ENCODE measurements around the gene ZNF512B. TPM values are rescaled to one million over a fixed set of nuclear protein-coding genes. Genes with fewer than 3 reads are reported as not detected.

ZNF512B gene
- total and polyA plus RNA-seq, 9 donors, result 2.5 to 24.7 (median 20.2) TPM

DNA sequence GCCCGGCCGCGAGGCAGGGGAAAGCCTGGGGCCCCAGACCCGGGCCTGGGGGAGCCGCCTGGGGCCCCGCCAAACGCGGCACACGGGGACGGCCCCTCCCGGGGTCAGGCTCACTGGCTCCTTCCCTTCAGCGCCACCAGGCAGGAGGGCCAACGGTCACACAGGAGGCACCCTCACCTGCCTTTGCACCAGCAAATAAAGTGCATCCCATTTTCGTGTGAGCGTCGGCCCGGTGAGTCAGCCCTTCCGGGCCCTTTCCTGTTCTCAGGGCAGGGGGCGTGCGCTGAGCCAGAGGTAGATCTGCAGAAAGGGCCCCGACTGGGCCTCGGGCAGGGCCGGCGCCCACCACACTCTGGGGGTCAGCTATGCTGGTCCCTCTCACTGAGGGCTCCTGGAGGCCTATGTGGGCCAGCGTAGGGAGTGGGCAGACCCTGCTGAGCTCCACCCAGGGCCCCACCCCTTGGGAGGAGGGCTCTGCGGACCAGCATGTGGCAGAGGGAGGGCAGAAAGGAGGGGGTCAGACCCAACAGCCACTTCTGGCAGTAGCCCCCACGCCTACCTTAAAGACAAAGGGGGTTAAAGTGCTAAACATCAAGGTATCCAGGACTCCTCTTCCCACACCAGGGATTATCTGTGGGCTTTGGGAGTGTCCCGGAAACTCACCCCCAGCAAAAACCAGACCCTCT is 12.6 kb downstream of the ZNF512B start:
- intact Hi-C loops (cut with DNase I), result no loop called here
- no peaks in the 10 kb centered on the region for H3K36me3 ChIP-seq
- H3K4me3 ChIP-seq, result peak overlapping the region; percentile 58
- TF ChIP-seq POLR2A (IDR thresholded peaks at IDR 0.05), result no peak
- peak in 1 of 3 donors; percentile 27 for TF ChIP-seq CTCF (IDR thresholded peaks at IDR 0.05)
- H3K27me3 ChIP-seq, result no peaks in the 10 kb centered on the region
- WGBS, 3 donors, result 2 to 3% (median 3%) methylated on average over 18 to 28 of the region's 28 CpGs
- DNase-seq, result peak; percentile 63 to 80 (median 79)
- H3K27ac ChIP-seq, result peak overlapping the region; percentile 0 to 1
- H3K9me3 ChIP-seq, result no peaks in the 10 kb centered on the region
- H3K4me1 ChIP-seq (ENCODE audit: insufficient read depth), result peaks cover 26% of the 10 kb centered on the region

DNA sequence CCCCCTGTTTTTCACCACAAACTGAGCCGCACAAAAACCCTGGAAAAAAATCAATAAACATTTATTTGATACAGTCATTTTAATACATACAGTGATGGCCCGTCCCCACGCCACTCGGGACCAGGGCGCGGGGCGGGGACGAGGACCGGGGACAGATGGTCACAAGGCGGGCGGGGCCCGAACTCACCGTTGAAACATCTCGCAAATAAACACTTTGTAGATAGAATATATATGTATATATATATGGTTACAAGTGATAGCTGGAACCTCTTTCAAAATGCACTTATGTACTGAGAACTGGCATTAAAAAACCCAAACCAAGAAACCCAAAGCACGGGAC is 13.1 kb downstream of the ZNF512B start:
- H3K27ac ChIP-seq, result peak overlapping the region in 1 of 2 donors; percentile 1
- DNase-seq, result no peak
- peak overlapping the region; percentile 58 for H3K4me3 ChIP-seq
- no peaks in the 10 kb centered on the region for H3K9me3 ChIP-seq
- H3K4me1 ChIP-seq (ENCODE audit: insufficient read depth), result peaks cover 31% of the 10 kb centered on the region
- WGBS, 3 donors, result 0 to 1% (median 1%) methylated on average over 15 of the region's 15 CpGs
- intact Hi-C loops (cut with DNase I), result no loop called here
- TF ChIP-seq EP300 (IDR thresholded peaks at IDR 0.05), result no peak
- TF ChIP-seq POLR2A (IDR thresholded peaks at IDR 0.05), result no peak
- TF ChIP-seq CTCF (IDR thresholded peaks at IDR 0.05), result no peak
- no peaks in the 10 kb centered on the region for H3K36me3 ChIP-seq
- no peaks in the 10 kb centered on the region for H3K27me3 ChIP-seq

- peak; percentile 92 to 95 (median 93) for DNase-seq
- no peaks in the 10 kb centered on the region for H3K36me3 ChIP-seq
- intact Hi-C loops (cut with DNase I), result no loop called here
- peaks cover 31% of the 10 kb centered on the region for H3K4me1 ChIP-seq (ENCODE audit: insufficient read depth)
- H3K27me3 ChIP-seq, result no peaks in the 10 kb centered on the region
- peak within 1 kb of the TSS; percentile 97 for H3K4me3 ChIP-seq
- peak within 1 kb of the TSS; percentile 85 to 95 for H3K27ac ChIP-seq
- H3K9me3 ChIP-seq, result no peaks in the 10 kb centered on the region
- WGBS, 3 donors, result 0 to 1% (median 0%) methylated on average over 41 to 105 of the region's 105 CpGs
- TF ChIP-seq CTCF (IDR thresholded peaks at IDR 0.05), result peak in 1 of 3 donors; percentile 9
- TF ChIP-seq POLR2A (IDR thresholded peaks at IDR 0.05), result peak; percentile 67
- no peak for TF ChIP-seq EP300 (IDR thresholded peaks at IDR 0.05)
Measured at GRCh38 chr20:63955827-63956663, 13.7 kb downstream of the ZNF512B start, which contains the start of gene UCKL1. TSS of gene UCKL1 (minus strand) at chr20:63956416. CDS start at chr20:63956372, 44 bp downstream.

- intact Hi-C loops (cut with DNase I), result no loop called here
- Histone ChIP-seq H3K4me1 (ENCODE audit: insufficient read depth) (peaks cover 37% of the 10 kb centered on the region), H3K27me3 (no peaks in the 10 kb centered on the region), H3K9me3 (no peaks in the 10 kb centered on the region), H3K4me3 (peak overlapping the region; percentile 97), H3K36me3 (no peaks in the 10 kb centered on the region), H3K27ac (peak overlapping the region; percentile 85 to 95)
- TF ChIP-seq CTCF (IDR thresholded peaks at IDR 0.05) (peak in 1 of 3 donors; percentile 7), POLR2A (IDR thresholded peaks at IDR 0.05) (no peak)
- DNase-seq, result peak in 1 of 5 donors; percentile 68
- WGBS, 3 donors, result 1% methylated on average over 13 to 31 of the region's 31 CpGs
Measured at GRCh38 chr20:63955281-63955826, 14.4 kb downstream of the ZNF512B start.

Data from ovary (tissue), 9 donors.